ENCODE results near the gene CSPG5.

Gene CSPG5, protein sequence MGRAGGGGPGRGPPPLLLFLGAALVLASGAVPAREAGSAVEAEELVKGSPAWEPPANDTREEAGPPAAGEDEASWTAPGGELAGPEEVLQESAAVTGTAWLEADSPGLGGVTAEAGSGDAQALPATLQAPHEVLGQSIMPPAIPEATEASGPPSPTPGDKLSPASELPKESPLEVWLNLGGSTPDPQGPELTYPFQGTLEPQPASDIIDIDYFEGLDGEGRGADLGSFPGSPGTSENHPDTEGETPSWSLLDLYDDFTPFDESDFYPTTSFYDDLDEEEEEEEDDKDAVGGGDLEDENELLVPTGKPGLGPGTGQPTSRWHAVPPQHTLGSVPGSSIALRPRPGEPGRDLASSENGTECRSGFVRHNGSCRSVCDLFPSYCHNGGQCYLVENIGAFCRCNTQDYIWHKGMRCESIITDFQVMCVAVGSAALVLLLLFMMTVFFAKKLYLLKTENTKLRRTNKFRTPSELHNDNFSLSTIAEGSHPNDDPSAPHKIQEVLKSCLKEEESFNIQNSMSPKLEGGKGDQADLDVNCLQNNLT

DNA sequence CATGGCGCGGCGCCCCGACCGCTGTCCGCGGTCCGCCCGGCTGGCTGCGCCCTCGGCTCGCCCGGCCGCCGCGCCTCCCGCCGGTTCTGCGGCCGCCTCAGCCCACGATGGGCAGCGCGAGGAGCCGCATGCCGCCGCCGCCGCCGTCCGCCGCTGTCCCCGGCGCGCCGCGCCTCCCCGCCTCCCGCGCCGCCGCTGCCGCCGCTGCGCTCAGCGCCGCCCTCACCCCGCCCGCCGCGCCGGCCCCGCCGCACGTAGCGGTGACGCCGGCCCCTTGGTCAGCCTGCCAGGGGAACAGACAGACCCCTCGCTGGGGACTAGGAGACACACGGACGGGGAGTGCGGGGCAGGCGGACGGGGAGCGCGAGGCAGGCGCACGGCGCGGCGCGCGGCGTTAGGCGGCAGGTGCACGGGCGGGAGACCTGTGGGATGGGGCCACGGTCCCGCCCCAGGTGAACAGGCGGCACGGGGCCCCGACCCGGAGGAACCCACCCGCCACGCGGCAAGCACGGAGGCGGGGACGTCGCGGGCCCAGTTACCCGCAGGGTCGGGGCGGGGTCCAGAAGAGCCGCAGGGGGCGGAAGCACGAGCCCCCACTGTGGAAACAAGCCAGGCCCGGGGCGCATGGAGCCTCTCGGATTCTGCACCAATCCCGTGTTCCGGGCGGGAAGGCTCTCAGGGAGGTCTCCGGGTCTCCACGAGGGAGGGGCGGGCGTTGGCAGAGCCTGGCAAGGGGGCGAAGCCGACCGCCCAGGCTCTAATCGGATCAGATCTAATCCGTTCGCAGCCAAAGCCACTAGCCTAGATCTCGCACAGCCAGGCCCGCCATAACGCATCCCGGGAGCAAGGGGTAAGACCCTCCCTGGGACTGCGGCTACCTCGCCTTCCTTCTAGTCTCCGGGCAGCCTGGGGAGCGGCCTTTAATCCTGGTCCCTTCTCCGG lies at the start of gene CSPG5:
CSPG5 (minus strand) TSS at position 175 of the 942 bp plus-strand sequence; CDS start at position 3, 172 bp downstream.
- peak; percentile 11 for DNase-seq

DNA sequence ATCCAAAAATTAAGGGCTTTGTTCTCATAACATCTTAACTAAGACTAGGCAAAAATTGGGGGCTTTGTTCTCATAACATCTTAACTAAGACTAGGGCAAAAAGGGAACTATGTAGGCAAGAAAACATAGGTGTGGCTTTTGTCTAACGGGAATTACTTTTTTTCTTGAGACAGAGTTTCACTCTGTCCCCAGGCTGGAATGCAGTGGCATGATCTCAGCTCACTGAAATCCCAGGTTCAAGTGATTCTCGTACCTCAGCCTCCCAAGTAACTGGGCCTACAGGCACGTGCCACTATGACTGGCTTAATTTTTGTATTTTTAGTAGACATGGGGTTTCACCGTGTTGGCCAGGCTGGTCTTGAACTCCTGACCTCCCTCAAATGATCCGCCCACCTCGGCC lies 49.8 kb upstream of the CSPG5 start:
- DNase-seq, result no peak

DNA sequence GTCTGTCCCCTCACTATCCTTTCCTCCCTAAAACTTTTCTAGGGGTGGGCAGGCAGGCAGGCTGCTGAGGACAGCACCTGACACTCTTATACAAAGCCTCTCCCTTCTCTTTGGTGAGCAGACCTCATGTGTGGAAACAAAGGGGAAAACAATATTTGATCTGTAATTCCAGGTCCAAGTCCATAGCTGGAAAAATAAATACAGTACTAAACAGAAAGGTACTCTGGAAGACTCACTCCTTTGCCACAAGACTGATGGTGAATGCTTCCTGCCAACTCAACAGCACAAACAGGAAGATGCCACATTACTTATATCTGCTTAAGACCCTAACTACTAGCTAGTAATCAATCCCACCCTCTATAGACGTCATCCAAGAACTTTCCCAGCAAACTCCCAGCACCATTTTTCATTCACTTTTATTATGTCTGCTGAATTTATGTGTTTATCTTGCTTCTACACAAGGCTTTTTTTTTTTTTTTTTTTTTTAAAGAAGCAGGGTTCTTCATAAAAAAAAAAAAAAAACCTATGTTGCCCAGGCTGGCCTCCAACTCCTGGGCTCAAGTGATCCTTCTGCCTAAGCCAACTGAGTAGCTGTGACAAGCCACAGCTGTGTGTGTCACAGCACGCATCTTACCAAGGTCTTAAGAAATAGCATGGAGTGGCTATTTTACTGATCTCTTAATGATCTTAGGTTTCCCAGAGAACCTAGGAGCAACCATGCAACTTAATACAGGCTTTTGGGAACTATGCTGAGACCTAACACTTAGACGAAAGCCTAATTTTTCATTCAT lies 44.2 kb upstream of the CSPG5 start:
- DNase-seq, result no peak

DNA sequence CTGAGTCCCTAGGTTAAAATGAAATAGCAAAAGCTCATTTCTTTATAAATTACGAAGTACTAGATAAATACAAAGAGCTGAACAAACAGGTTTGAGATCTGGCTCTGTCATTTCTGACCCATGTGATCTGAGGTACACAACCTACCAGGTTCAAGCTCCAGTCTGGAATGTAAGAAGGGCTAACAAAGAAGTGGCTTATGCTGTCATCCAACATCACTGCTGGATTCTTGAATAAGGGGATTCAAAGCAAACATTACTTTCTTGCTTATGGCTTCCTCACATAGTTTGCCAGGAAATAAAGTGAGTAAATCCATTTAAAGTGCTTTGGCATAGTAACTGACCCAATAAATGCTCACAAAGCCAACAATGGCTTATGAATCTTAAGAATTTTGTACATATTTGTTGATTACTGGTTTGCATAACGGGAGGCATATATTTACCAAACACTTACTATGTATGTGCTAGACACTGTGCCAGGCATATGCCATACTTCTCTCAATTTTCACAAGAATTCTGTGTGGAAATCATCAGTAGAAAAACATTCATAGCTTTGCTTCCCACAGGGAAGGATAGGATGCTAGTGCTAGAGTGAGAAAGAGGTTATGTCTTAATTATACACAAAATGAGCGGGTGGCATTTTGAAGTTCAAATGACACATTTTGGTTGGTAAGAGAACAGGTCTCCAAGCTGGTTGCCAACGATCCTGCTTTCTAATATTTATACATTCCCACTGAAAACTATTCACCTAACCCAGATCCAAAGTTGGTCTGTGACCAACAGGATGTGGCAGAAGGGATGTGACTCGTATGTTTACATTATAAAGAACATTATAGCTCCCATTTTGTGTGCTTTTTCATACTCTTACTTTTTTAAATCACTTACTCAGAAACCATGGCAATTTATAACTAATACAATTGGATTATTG lies 38.7 kb upstream of the CSPG5 start:
- no peak for DNase-seq

DNA sequence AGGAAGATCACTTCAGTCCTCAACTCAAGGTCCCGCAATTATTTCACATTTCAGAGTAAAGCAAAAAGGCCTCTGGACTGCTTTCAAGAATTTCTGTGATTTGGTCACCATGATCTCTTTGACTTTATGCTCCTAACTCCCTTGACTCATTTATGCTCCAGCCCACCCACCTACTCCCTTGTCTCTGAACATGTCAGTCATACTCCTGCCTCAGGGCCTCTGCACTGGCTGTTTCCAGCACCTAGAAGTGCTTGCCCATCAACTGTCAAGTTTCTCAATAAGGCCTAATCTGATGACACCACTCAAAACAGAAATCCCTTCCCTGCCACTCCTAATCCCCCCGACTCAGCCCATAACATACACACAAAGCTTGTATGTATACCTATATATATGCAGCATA lies 36.1 kb upstream of the CSPG5 start:
- DNase-seq, result no peak

DNA sequence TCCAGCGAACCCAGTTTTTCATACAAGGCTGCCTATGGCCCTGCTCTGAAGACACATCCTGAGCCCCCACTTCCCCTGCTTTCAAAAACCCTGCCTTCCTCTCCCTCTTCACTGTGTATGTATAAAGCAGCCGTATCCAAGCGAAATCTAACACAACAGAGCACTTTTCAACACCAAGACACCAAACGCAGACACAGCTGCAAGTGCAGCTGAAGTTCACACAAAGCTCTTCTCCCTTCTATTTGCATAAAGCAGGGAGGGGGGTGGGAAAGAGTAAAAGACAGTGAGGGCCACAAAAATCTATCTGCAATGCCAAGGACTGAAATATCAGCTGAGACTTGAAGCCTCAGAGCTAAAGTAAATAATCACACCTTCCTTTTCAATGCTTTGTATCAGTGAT lies 35.1 kb upstream of the CSPG5 start:
- DNase-seq, result no peak

DNA sequence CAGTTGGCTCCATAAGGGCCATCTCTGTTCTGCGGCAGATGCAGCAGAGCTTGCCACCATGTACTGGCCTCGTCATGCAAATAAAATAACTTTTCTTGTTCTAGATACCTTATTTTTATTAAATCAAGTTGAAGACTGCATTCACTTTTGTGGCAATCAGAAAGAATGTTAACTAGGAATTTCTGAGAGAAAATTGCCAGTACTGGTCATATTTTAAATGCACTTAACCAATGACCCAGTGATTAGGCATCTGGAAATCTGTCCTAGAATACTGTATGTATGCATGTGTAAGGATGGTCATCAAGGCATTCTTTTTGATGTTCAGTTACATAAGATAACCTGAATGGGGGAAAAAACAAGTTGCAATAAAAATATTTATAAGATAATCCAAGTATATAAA lies 34.2 kb upstream of the CSPG5 start:
- DNase-seq, result no peak

DNA sequence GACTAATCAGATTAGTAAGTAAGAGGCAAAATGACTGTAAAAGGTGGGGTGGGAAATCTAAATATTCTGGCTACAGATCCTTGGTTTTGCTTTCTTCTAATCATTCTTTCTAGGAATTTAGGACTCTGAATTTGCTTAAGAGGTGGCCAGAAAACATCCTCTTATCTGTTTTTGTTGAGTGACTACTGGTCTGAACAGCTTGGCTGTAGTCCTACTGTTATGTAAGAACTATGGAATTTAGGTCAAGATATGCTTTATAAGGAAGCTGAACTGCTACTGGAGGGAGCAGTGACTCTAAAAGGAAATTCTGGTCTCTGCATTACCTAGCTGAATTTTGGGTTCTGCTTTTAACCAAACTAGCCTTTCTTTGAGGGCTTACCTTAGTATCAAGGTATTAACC lies 33.5 kb upstream of the CSPG5 start:
- DNase-seq, result no peak

DNA sequence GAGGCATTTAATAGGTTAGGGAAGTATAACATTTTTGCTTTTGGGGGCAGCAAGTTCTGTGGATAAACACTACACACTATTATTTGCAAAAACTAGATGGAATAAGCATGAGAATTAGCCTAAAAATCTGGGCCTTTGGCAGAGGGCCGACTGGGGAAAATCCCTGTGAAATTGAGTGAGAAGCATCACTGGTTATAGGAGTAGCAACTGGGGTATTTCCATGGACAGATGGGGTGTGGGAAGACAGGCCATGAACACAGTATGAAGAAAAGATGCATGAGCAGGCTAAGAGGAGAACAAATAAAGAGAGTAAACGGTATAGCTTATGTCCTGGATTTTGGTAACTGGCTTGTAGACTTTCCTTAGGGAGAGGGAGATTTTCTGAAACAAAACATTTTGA lies 32.9 kb upstream of the CSPG5 start:
- no peak for DNase-seq

DNA sequence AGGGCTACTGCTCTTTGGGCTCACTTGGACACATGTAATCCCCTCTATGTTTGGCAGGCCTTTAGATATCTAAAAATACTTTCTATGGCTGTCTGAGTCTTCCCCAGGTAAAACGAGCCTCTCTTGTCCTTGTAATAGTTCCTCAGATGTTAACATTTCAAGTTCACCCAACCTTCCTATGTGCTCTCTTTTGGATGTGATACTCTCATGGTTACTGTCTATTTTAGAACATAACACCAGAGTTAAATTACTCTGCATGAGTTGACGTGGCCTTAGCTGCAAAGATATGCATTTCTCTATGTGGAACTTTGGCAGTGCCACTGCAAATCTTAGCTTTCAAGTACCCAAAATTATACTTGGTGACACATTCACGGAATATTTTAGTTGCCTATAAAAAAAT lies 31.9 kb upstream of the CSPG5 start:
- no peak for DNase-seq

DNA sequence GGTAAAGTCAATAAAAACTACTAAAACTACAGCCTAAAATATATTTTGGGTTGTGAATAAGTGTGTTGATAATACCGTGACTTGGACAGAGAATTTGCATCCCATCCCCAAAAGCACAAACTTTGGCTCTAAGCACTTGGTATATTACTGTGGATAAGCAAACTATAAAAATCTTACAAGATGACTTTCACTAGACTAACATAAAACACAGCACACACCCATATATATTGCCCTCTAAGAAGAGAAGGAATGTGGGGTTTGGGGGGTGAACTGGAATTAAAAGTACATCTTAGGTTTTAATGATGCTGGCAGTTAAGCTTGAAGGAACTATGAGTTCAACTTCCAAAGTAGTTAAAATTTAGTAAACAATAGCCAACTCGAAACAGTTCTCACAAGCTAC lies 28.7 kb upstream of the CSPG5 start:
- DNase-seq, result no peak

DNA sequence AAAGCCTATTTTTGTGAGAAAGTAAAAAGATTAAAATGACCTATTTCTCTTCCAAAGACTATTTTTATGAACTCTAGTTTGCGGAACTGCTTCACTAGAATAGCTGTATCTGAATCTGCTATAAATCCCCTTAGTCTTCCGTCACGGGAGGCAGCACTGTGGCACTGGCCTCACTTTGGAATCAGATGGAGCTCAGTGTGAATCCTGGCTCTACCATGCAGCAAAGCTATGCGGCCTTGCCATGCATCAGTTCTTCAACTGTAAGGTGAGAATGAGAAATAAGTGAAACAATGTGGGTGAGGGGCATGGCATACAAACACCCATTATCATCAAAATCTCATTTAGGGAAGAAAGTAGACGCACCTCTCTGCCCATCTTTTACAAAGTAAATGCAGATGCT lies 27.5 kb upstream of the CSPG5 start:
- no peak for DNase-seq

DNA sequence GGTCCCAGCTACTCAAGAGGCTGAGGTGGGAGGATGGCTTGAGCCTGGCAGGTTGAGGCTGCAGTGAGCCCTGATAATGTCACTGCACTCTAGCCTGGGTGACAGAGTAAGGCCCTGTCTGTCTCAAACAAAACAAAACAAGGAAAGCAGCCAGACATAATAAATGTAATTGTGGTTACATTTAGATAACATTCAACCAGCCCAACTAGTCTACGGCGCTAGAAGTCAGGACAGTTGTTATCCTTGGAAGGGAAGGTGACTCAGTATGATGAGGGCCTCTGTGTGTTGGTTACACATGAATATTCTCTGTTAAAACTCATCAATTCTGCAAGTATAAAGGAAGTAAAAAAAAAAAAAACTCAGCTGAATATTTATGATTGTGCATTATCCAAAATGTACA lies 27.0 kb upstream of the CSPG5 start:
- DNase-seq, result no peak

DNA sequence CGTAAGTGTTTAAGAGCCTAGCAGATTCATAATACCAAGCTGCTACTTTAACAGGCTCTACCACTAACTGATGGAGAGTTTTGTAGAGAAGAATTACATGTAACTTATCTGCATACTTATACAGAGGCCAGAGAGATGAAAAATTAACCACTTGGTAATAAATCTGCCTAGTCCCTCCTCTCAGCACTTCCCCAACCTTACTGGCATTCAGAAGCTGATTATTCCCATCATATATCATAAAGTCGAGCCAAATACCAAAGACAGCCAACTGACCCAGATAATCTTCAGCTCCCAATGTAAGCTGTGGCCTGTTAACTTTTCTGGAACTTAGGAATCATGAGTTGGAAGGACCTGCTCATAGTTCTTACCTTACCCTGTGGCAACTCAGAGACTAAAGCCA lies 25.5 kb upstream of the CSPG5 start:
- DNase-seq, result no peak

DNA sequence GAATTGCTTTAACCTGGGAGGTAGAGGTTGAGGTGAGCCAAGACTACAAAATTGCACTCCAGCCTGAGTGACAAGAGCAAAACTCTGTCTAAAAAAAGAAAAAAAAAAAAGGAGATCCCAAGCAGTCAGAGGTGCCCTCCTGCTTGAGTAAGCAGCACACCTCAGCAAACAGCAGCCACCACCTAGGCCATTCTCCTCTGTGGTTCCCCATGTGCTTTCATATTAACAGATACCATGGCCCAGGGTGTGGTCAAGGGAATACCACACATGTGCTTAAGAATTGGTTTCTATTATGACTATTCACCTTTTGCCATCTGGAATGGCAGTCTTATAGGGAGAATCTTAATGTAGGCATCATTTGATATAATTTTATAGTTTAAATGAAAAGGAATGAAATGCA lies 24.7 kb upstream of the CSPG5 start:
- DNase-seq, result no peak

DNA sequence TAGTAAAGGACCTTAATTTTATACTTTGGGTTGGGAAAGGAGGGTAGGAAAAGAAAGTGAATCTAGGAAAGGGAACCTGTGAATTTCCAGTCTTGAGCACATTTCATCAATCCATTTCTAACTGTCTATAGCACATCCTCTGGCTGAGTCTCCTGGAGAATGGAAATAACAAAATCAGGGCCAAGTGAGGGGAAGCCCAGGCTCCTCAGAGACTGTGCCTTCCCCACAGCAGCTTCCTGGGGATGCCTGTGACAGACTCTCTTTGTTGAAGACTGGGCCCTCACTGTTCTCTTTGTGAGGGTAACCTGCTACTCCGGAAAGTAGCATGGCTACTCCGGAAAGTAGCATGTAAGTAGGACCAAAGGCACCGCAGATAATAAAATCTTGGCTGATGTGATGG lies 22.6 kb upstream of the CSPG5 start:
- no peak for DNase-seq

DNA sequence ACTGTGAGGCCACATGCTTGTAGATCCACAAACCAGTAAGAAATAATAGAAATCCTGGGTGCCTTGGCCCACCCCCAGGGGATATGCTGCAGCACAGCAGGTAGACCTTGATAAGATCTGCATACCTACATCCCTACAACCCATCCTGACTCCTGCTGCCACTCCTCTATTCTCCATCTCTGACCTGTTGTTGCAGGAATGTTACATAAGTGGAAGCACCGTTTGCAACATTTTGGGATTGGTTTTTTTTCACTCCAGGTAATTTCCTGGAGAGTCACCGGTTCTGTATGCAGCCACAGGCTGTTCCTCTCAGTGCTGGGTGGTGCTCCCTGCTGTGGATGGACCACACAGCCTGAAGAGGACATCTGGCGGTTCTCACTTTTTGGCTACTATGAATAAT lies 16.1 kb upstream of the CSPG5 start:
- DNase-seq, result no peak

DNA sequence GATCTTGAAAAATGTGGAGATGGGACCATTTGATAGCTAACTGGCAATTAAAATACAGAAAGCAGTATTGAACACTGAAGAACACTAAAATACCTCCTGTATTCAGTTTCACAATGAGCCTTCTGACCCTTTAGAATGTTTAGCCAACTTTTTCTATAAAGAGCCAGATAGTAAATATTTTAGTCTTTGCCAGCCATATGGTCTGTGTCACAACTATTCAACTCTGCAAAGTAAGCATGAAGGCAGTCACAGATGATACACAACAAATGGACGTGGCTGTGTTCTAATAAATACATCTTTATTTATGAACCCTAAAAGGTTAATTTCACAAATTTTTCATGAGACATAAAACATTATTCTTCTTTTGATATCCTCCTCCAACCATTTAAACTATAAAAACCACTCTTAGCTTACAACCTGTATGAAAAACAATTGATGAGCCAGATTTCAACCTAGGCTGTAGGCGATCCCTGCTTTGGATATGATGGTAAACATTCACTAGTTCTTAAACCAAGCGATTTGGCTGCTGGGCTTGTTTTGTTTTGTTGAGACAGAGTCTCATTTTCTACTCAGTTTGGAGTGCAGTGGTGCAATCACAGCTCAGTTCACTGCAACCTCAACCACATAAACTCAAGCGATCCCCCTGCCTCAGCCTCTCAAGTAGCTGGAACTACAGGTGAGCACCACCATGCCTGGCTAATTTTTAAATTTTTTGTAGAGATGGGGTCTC lies 13.6 kb upstream of the CSPG5 start:
- no peak for DNase-seq

DNA sequence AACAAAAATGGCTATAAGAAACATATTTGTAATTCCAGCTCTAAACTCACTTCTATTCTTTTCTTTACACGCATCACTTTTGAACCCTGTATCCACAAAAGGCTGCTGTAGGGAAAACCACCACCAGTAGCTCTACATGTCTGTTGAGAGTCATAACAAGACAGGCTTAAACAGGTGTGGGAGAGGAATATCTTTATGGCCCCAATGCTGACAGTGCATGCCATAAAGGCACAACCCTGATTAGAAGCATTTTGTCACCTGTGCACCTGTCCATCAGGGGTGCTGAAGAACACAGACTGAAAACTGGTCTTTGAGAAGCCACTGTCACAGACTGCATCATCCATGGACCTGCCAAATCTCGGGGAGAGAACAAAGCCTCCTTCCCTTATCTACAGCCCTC lies 11.6 kb upstream of the CSPG5 start:
- DNase-seq, result no peak

DNA sequence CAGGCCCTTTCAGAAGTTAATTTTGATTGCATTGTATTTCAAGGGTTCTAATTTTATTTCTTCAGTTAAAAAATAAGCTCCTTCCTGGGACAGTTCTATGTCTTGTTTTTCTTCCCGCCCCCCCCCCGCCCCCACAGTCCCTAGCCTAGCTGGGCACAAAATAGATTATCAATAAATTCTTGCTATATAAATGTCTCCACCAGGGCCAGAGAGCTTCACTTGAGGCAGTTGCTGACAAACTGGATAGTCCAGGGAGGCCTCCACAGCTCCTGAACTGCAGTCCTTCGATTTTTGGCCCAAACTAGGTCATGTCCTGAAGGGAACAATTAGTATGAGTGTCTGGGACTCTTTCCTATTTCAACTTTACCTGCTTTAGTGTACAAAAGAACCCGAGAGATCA lies 9.9 kb upstream of the CSPG5 start:
- DNase-seq, result no peak

DNA sequence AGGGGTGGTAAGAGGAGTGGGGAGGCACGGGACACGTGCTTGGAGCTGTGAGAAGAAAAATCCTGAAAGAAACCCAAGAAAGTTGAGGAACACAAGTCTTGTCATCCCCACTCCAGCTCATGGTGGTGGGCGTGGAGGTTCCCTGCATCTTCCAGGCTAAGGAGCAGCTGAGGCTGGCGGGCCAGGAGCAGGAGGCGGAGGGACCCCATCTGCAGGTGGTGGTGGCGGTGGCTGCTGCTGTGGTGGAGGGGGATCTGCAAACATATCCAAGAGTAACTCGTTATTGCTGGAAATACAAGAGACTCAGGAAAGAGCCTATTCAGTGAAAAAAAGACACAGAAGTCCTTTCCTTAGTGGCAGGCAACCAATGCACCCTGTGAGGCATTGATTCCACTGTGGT lies 9.4 kb upstream of the CSPG5 start:
- no peak for DNase-seq

Measured in activated effector memory CD4-positive, alpha-beta T cell treated with Interleukin-2 at 50 U/mL for 16 hours (primary cell).